HG02852 (cell line): ENCODE results near the gene NAE1.
"Not testable (repeated sequence)": the region's sequence is repeated elsewhere in the genome, so short reads cannot be mapped to it uniquely, and the experiment has no call there.

Experiments used
- ATAC-seq: cut with Tn5 transposase; IDR thresholded peaks from one replicate; pipeline ENCODE4 v1.9.1; 2021; ENCODE audit warnings: mild to moderate bottlenecking, moderate library complexity; ENCODE audit not compliant: unreplicated experiment

The NAE1 gene

GRCh38 chr16:66809765-66810164 lies 21.0 kb downstream of the NAE1 start:
- ATAC-seq: no peak

DNA sequence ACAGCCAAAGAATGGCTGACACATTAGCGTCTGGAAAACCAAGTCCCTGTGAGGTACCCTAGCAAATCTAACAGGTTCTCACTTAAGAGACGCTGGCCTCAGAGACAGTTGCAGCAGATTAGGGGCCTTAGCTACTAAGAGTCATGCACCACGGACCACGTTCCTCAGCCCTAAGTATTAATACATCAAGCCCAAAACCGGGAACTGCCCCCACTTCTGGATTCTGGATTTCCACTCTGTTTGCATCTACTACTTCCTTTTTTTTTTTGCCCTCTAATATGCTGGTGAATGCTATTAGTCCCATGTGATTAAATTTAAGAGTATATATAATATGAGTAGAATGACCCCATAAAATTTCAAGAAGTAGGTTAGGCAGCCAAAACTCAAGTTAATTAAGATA lies 28.6 kb downstream of the NAE1 start:
- no peak for ATAC-seq

DNA sequence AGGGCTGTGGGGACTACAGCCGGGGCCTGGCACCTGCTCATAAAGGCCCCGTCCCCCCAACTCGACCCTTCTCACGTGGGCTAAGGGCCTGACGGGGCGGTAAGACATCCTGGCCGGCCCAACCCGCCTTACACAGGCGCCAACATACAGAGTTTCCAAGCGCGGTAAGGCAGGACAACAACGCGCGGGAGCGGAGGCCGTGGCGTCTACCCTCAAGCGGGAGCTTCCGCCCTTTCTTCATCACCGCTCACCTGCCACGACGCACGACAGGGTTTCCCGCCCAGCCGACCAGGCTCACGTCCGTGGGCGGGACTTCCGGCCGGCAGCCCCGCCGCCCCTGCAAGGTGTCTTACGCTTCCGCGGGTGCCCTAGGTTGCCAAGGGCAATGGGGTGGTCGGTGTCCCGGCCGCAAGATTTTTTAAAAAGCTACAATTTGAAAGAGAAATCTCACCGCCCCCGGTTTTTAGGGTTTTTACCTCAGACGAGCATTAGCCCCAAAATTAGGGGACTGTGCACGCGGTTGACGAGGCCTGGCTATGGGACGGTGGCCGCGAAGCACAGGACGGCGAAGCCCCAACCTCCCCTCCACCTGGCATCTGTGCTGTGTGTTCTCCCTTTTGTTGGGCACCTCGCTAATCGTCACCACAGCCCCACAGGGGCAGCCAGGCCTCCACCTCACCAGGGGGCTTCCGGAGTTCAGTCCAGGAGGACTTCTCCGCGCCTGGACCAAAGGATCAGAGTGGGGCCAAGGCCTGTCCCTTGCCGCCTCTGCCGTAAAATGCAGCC lies 29.3 kb downstream of the NAE1 start, which contains the start of gene TERB1:
TERB1 (minus strand) TSS at position 265 of the 786 bp plus-strand sequence. CDS start 4,786 bp downstream, outside the sequence.
- no peak for ATAC-seq

DNA sequence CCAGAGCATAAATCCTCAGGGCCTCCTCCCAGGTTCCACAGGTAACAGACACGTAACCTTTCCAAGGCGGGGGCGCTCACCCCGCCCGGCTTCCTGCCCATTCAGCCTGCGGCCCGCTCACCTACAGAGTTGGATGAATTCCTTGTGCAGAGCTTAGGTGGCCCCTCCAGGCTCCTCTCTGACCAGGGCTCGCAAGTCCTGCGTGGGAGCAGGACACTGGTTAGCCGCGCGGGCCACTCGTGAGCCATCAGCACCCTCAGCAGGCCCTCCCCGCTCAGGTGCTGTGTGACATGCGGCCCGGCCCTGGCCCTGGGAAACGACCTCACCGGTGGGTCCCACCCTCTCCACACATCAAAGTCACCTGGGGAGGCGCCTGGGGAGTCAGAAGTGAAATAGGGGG lies 29.9 kb downstream of the NAE1 start:
- ATAC-seq: no peak

GRCh38 chr16:66798161-66798560 lies 32.6 kb downstream of the NAE1 start:
- ATAC-seq: no peak

DNA sequence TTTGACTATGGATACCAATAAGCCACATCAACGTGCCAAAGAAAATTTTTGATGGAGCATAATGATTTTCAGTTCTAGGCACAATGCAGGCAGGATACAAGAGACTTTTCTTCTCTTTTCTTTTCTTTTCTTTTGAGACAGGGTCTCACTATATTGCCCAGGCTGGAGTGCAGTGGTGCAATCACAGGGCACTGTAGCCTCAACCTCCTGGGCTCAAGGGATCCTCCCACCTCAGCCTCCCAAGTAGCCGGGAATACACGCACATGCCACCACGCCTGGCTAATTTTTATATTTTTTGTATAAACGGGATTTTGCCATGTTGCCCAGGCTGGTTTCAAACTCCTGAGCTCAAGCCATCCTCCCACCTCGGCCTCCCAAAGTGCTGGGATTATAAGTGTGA lies 36.8 kb downstream of the NAE1 start:
- ATAC-seq: not testable (repeated sequence)

DNA sequence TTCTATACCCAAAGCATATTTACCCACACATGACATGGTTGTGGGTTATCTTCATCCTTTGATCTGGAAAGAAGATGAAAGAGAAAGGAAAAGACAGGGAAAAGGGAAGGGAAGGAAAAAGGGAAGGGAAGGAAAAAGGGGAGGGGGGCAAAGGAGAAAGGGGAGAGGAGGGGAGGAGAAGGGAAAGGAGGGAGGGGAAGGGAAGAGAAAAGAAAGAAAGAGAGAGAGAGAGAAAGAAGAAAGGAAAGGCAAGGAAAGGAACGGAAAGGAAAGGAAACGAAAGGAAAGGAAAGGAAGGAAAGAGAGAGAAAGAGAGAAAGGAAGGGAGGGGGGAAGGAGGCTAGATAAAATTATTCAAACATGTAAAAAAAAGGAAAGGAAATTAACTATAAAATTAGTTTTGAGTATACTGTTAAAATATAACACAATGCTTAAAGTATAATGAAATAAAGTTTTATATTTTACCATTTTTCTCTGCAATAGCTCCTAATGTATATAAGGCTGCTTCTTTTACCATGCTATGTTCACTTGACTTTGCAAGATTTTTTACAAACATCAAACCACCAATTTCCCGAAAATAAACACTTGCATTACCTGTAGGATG lies 40.5 kb downstream of the NAE1 start:
- ATAC-seq: no peak

- ATAC-seq: no peak
Observed at GRCh38 chr16:66787427-66787826, 43.3 kb downstream of the NAE1 start.

DNA sequence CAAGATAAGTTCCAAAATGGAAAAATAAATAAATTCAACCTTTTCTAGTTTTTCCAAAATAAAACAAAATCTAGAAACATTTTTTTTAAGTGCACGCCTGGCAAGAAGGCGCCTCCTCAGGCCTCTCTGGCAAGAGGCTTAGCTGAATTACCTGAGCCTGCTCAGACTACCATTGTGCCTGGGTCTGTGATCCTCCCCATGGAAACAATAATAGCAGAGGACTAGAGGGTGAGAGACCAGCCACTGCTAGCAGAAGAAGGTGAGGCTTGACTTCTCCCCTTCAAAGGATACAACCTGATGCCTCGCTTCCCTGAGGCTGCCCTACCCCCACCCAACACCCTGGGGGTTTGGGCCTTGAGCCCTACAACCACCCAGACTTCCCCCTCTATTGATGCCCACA lies 44.2 kb downstream of the NAE1 start:
- no peak for ATAC-seq

- no peak for ATAC-seq
Observed at GRCh38 chr16:66776457-66776856, 54.3 kb downstream of the NAE1 start.

- no peak for ATAC-seq
Observed at GRCh38 chr16:66774981-66775380, 55.8 kb downstream of the NAE1 start.

GRCh38 chr16:66758086-66758485 lies 72.7 kb downstream of the NAE1 start:
- ATAC-seq: no peak

DNA sequence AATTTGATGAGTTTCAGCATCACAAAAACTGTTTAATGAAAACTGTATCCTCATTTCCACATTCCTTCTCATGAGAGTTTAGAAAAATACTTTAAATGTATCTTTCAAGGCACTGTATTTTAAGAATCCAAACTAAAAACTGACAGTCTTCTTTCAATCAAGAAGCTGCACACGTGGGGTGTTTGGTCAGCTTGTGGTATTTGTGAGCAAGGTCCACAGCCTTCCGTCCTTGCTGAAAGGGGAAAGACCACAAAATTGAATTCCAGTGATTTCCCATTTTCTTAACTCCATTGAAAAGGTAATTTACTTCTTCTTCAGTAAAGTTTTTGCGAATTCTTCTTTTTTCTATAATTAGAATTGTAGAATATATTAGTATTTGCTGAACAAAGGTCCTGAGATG lies 76.0 kb downstream of the NAE1 start:
- no peak for ATAC-seq

- ATAC-seq: no peak
Observed at GRCh38 chr16:66754211-66754610, 76.6 kb downstream of the NAE1 start.

GRCh38 chr16:66752958-66753357 lies 77.8 kb downstream of the NAE1 start:
- no peak for ATAC-seq
